IPS DF 6.9 (cell line): Measurements from ENCODE around the gene PLEKHA7.
"Not testable (repeated sequence)": the region's sequence is repeated elsewhere in the genome, so short reads cannot be mapped to it uniquely, and the experiment has no call there.

Source experiments
- DNase-seq: peaks from one replicate; pipeline ENCODE4 v3.0.0-alpha.2; 2013; ENCODE audit warnings: low read depth, low spot score
- H3K27ac ChIP-seq: one replicate; pipeline ENCODE4 v1.5.1; 2013; ENCODE audit warnings: low read length, control low read depth
- H3K27me3 ChIP-seq: 2 replicates; pipeline ENCODE4 v1.6.1; 2013; ENCODE audit warnings: mild to moderate bottlenecking, low read length; ENCODE audit not compliant: control insufficient read depth, insufficient read depth
- H3K36me3 ChIP-seq: 2 replicates; pipeline ENCODE4 v1.6.1; 2013; ENCODE audit warnings: low read length; ENCODE audit not compliant: control insufficient read depth, insufficient read depth
- H3K4me1 ChIP-seq: 2 replicates; pipeline ENCODE4 v1.6.1; 2013; ENCODE audit warnings: low read length; ENCODE audit not compliant: control insufficient read depth, insufficient read depth
- H3K4me3 ChIP-seq: 2 replicates; pipeline ENCODE4 v1.5.1; 2013; ENCODE audit warnings: mild to moderate bottlenecking, low read length
- H3K9me3 ChIP-seq: 2 replicates; pipeline ENCODE4 v1.6.1; 2013; ENCODE audit warnings: low read length, inconsistent platforms; ENCODE audit not compliant: control insufficient read depth, insufficient read depth
- WGBS: extraction: QIAGEN DNeasy Blood & Tissue Kit; methylation state at CpG from one replicate; pipeline ENCODE4 v1.1.7; 2013; ENCODE audit warnings: mixed read lengths, missing lambda C conversion rate; ENCODE audit not compliant: insufficient read length, insufficient coverage; 5-methylcytosine and 5-hydroxymethylcytosine counted together

The PLEKHA7 gene

GRCh38 chr11:16924826-16925560, 89.2 kb downstream of the PLEKHA7 start:
- no CpG with 5 or more reads among the region's 51 CpGs for WGBS
- Histone ChIP-seq H3K27ac (no peak overlapping the region), H3K36me3 (no peaks in the 10 kb centered on the region), H3K4me3 (peak overlapping the region; percentile 50; the same call in 1 of the 2 replicates), H3K27me3 (peaks cover 10% of the 10 kb centered on the region; the same call in 1 of the 2 replicates), H3K9me3 (no peaks in the 10 kb centered on the region), H3K4me1 (peaks cover 5% of the 10 kb centered on the region)
- no peak for DNase-seq

DNA sequence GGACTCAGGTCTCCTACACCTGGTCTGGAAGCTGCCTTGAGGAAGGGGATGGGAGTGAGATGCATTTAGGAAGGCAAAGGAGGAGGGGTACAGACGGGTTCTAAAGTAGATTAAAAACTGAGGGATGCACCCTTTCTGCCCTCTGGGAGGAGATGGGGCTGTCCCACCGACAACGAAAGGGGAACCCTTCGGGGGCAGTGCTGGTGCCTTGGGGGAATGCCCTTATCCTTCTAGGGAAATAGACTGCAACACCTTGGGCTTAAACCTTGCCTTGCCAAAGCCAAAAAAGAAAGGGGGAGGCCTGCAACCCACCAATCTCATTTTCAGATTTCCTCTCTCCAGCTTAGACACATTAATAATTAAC, 89.8 kb downstream of the PLEKHA7 start:
- no CpG with 5 or more reads among the region's 4 CpGs for WGBS
- Histone ChIP-seq H3K4me3 (no peak overlapping the region), H3K4me1 (peaks cover 5% of the 10 kb centered on the region), H3K27ac (no peak overlapping the region), H3K36me3 (no peaks in the 10 kb centered on the region), H3K9me3 (no peaks in the 10 kb centered on the region), H3K27me3 (peaks cover 10% of the 10 kb centered on the region; the same call in 1 of the 2 replicates)
- DNase-seq, result no peak

GRCh38 chr11:16923987-16924386, 90.2 kb downstream of the PLEKHA7 start:
- no CpG with 5 or more reads among the region's 4 CpGs for WGBS
- H3K4me3 ChIP-seq, result no peak overlapping the region
- peaks cover 10% of the 10 kb centered on the region; the same call in 1 of the 2 replicates for H3K27me3 ChIP-seq
- DNase-seq, result no peak
- H3K4me1 ChIP-seq, result peaks cover 5% of the 10 kb centered on the region
- no peaks in the 10 kb centered on the region for H3K9me3 ChIP-seq
- H3K36me3 ChIP-seq, result no peaks in the 10 kb centered on the region
- H3K27ac ChIP-seq, result no peak overlapping the region

DNA sequence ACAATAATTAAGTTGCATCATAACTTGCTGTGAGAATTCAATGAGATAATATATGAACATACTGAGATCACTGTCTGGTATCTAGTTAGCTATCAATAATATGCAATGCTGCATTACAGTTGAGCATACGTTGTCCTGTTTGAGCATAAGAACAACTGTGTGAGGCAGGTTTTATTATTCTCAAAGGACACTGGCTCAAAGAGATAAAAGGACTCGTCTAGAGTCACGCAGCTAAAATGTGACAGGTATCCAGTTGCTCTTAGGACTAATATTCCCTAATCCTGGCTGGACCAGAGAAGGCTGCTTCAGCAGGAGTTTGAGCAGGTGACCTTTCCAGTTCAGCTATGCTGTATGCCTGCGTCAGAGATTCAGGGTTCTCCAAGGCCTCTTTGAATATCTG, 92.5 kb downstream of the PLEKHA7 start:
- DNase-seq, result no peak

DNA sequence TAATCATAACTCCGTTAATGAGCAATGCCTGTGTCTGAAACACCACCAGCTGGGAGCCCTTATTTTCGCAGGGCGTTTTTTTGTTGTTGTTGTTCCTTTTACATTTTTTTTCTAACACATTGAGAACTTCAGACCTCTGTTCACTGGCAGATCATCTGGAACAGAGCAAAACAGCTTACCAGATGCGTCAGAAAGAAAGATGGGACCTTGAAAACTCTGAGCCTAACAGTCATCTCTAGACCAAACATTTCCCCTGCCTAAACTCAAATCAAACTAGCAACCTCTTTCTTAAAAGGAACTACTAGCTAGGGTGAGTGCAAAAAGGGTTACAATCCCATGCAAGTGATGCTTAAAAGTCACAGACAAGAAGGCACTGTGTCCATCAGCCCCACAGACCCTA, 93.2 kb downstream of the PLEKHA7 start:
- no CpG with 5 or more reads among the region's 4 CpGs for WGBS

More for the DNA sequence above, 92.5 kb downstream of the PLEKHA7 start:
- Histone ChIP-seq H3K27me3 (peaks cover 10% of the 10 kb centered on the region; the same call in 1 of the 2 replicates), H3K36me3 (no peaks in the 10 kb centered on the region), H3K9me3 (no peaks in the 10 kb centered on the region), H3K4me1 (peaks cover 5% of the 10 kb centered on the region), H3K27ac (no peak overlapping the region), H3K4me3 (no peak overlapping the region)
- no CpG with 5 or more reads among the region's 4 CpGs for WGBS

GRCh38 chr11:16920559-16920958, 93.7 kb downstream of the PLEKHA7 start:
- peaks cover 5% of the 10 kb centered on the region for H3K4me1 ChIP-seq
- H3K9me3 ChIP-seq, result no peaks in the 10 kb centered on the region
- H3K36me3 ChIP-seq, result no peaks in the 10 kb centered on the region
- H3K27ac ChIP-seq, result no peak overlapping the region
- no peak for DNase-seq
- H3K27me3 ChIP-seq, result peaks cover 2% of the 10 kb centered on the region; the same call in 1 of the 2 replicates
- no CpG with 5 or more reads among the region's 5 CpGs for WGBS
- H3K4me3 ChIP-seq, result no peak overlapping the region

More for the DNA sequence above, 93.2 kb downstream of the PLEKHA7 start:
- DNase-seq, result no peak
- Histone ChIP-seq H3K27ac (no peak overlapping the region), H3K4me1 (peaks cover 5% of the 10 kb centered on the region), H3K27me3 (peaks cover 4% of the 10 kb centered on the region; the same call in 1 of the 2 replicates), H3K36me3 (no peaks in the 10 kb centered on the region), H3K9me3 (no peaks in the 10 kb centered on the region), H3K4me3 (no peak overlapping the region)

DNA sequence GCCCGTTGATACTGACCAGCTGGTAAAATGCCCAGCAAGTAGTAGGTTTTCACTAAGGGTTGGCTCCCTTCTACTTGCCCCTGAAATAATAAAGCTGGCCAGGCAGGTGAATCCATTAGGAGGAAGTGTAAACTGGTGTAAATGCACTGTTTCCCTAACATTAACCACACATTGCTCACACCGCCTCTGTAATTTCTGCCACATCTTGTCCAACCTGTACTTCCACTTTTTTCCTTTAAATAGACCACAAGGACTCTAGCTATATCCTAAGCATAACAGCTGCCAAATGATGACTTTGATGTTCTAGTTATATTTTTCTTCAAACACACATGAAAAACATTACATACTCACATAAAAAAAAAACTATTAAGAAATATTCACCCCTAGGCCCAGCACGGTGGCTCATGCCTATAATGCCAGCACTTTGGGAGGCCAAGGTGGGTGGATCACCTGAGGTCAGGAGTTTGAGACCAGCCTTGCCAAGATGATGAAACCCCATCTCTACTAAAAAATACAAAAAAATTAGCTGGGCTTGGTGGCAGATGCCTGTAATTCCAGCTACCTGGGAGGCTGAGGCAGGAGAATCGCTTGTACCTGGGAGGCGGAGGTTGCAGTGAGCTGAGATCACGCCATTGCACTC, 95.6 kb downstream of the PLEKHA7 start:
- DNase-seq, H3K36me3 ChIP-seq, H3K27ac ChIP-seq, H3K9me3 ChIP-seq, H3K4me1 ChIP-seq, H3K27me3 ChIP-seq, H3K4me3 ChIP-seq: not testable (repeated sequence)
- no CpG with 5 or more reads among the region's 6 CpGs for WGBS

DNA sequence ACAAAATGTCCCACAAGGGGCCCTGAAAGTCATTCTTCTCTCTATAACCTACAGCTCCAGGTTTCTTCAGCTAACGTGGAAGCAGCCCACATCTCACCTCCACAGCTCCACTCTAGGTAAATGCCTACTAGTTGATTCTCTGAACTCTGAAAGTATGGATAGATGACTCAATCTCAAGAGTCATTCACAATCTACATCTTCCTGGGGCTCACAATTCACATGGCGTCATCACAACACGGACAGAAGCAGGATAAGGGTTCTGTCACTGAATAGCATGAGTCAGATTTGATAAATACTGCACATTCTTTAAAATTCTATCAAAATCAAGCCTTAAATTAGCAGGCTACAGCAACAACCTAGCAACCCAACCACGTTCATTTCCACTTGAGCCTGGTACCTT, 96.3 kb downstream of the PLEKHA7 start:
- no peak overlapping the region for H3K27ac ChIP-seq
- no peak for DNase-seq
- H3K36me3 ChIP-seq, result no peaks in the 10 kb centered on the region
- H3K9me3 ChIP-seq, result no peaks in the 10 kb centered on the region
- no peak overlapping the region for H3K4me3 ChIP-seq
- H3K27me3 ChIP-seq, result no peaks in the 10 kb centered on the region
- WGBS, result no CpG with 5 or more reads among the region's 4 CpGs
- H3K4me1 ChIP-seq, result peaks cover 3% of the 10 kb centered on the region; the same call in 1 of the 2 replicates

- no peak overlapping the region for H3K4me3 ChIP-seq
- no peaks in the 10 kb centered on the region for H3K9me3 ChIP-seq
- H3K27ac ChIP-seq, result no peak overlapping the region
- no peak for DNase-seq
- no peaks in the 10 kb centered on the region for H3K27me3 ChIP-seq
- H3K4me1 ChIP-seq, result peaks cover 4% of the 10 kb centered on the region; the same call in 1 of the 2 replicates
- H3K36me3 ChIP-seq, result no peaks in the 10 kb centered on the region
- no CpG with 5 or more reads among the region's 3 CpGs for WGBS
Observed at GRCh38 chr11:16912692-16913111, 101.5 kb downstream of the PLEKHA7 start.

- Histone ChIP-seq H3K4me3 (no peak overlapping the region), H3K27ac (no peak overlapping the region), H3K27me3 (no peaks in the 10 kb centered on the region), H3K9me3 (no peaks in the 10 kb centered on the region), H3K36me3 (no peaks in the 10 kb centered on the region), H3K4me1 (peaks cover 4% of the 10 kb centered on the region; the same call in 1 of the 2 replicates)
- no peak for DNase-seq
- no CpG with 5 or more reads among the region's 4 CpGs for WGBS
Observed at GRCh38 chr11:16911658-16912057, 102.6 kb downstream of the PLEKHA7 start.
